Measurements from ENCODE around the gene GPX5. TPM values are rescaled to one million over a fixed set of nuclear protein-coding genes. Genes with fewer than 3 reads are reported as not detected.
A peak's percentile ranks its signal among the peaks of the same experiment; 100 is the strongest.

The GPX5 gene
- total RNA-seq, 1 donor: not detected

GRCh38 chr6:28534306-28534705, 8.6 kb downstream of the GPX5 start:
- no peak for TF ChIP-seq CTCF (IDR thresholded peaks at IDR 0.05; ENCODE audit: insufficient read depth, low read length)
- H3K4me3 ChIP-seq (ENCODE audit: low read depth, low read length): no peak overlapping the region
- no peak for DNase-seq (ENCODE audit: low read depth)

GRCh38 chr6:28534875-28535274, 9.2 kb downstream of the GPX5 start:
- no peak overlapping the region for H3K4me3 ChIP-seq (ENCODE audit: low read depth, low read length)
- DNase-seq (ENCODE audit: low read depth): no peak
- no peak for TF ChIP-seq CTCF (IDR thresholded peaks at IDR 0.05; ENCODE audit: insufficient read depth, low read length)

GRCh38 chr6:28537065-28537464, 11.4 kb downstream of the GPX5 start:
- TF ChIP-seq CTCF (IDR thresholded peaks at IDR 0.05; ENCODE audit: insufficient read depth, low read length): no peak
- peak; percentile 14 for DNase-seq (ENCODE audit: low read depth)
- H3K4me3 ChIP-seq (ENCODE audit: low read depth, low read length): peak overlapping the region; percentile 49

GRCh38 chr6:28537509-28538140, 11.9 kb downstream of the GPX5 start:
- no peak for TF ChIP-seq CTCF (IDR thresholded peaks at IDR 0.05; ENCODE audit: insufficient read depth, low read length)
- peak; percentile 2 for DNase-seq (ENCODE audit: low read depth)
- H3K4me3 ChIP-seq (ENCODE audit: low read depth, low read length): no peak overlapping the region

- no peak for TF ChIP-seq CTCF (IDR thresholded peaks at IDR 0.05; ENCODE audit: insufficient read depth, low read length)
- DNase-seq (ENCODE audit: low read depth): no peak
- H3K4me3 ChIP-seq (ENCODE audit: low read depth, low read length): no peak overlapping the region
Measured at GRCh38 chr6:28541996-28542395, 16.3 kb downstream of the GPX5 start.

GRCh38 chr6:28542440-28543296, 17.0 kb downstream of the GPX5 start:
- peak overlapping the region; percentile 15 for H3K4me3 ChIP-seq (ENCODE audit: low read depth, low read length)
- peak; percentile 91 for DNase-seq (ENCODE audit: low read depth)
- peak; percentile 35 for TF ChIP-seq CTCF (IDR thresholded peaks at IDR 0.05; ENCODE audit: insufficient read depth, low read length)

Measured in fibroblast of the aortic adventitia (primary cell).